ENCODE measurements around the gene ST7. TPM values are rescaled to one million over a fixed set of nuclear protein-coding genes. Genes with fewer than 3 reads are reported as not detected.

Gene ST7
- total RNA-seq, 1 donor = 19.9 TPM

- H3K4me2 ChIP-seq (ENCODE audit: insufficient read depth, low read length) = no peak overlapping the region
- no peaks in the 10 kb centered on the region for H3K36me3 ChIP-seq (ENCODE audit: insufficient read depth, low read length)
- H3K27me3 ChIP-seq (ENCODE audit: insufficient read depth, low read length) = no peaks in the 10 kb centered on the region
- H3K79me2 ChIP-seq (ENCODE audit: insufficient read depth, low read length) = peaks cover 24% of the 10 kb centered on the region
- no peaks in the 10 kb centered on the region for H3K9me3 ChIP-seq (ENCODE audit: low read depth, low read length)
- peaks cover under 1% of the 10 kb centered on the region for H4K20me1 ChIP-seq (ENCODE audit: insufficient read depth, low read length)
- no peak overlapping the region for H3K4me3 ChIP-seq (ENCODE audit: insufficient read depth, low read length)
- no peak overlapping the region for H3K27ac ChIP-seq (ENCODE audit: low read depth, low read length)
- no peak for DNase-seq (ENCODE audit: insufficient read length, low spot score, missing footprints)
- H3K4me1 ChIP-seq (ENCODE audit: insufficient read depth, low read length) = no peaks in the 10 kb centered on the region
- no peak overlapping the region for H2AFZ ChIP-seq (ENCODE audit: low read length)
- TF ChIP-seq, protein P1, sequence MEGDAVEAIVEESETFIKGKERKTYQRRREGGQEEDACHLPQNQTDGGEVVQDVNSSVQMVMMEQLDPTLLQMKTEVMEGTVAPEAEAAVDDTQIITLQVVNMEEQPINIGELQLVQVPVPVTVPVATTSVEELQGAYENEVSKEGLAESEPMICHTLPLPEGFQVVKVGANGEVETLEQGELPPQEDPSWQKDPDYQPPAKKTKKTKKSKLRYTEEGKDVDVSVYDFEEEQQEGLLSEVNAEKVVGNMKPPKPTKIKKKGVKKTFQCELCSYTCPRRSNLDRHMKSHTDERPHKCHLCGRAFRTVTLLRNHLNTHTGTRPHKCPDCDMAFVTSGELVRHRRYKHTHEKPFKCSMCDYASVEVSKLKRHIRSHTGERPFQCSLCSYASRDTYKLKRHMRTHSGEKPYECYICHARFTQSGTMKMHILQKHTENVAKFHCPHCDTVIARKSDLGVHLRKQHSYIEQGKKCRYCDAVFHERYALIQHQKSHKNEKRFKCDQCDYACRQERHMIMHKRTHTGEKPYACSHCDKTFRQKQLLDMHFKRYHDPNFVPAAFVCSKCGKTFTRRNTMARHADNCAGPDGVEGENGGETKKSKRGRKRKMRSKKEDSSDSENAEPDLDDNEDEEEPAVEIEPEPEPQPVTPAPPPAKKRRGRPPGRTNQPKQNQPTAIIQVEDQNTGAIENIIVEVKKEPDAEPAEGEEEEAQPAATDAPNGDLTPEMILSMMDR (IDR thresholded peaks at IDR 0.05; ENCODE audit: extremely low read depth, low read depth, low read length) = no peak
Observed at GRCh38 chr7:117085769-117086463, 132.6 kb downstream of the ST7 start.

DNA sequence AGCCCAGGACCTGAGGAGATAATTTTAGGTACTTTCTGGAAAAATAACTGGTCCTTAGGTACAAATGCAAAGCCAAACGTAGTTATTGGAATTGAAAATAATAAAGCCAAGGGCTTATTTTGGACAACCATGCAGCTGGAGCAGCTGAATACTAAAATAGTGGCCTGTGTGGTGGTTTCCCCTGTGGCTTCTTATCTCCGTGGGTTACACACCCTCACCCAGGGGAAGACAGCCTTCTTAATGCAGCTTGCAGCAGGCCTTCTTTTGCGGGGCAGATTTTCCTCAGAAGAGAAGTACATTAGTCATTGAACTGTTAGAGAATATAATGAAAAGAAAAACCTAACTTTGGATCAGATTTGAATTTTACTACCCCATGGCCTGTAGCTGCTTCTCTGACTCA, 133.5 kb downstream of the ST7 start:
- no peaks in the 10 kb centered on the region for H3K4me1 ChIP-seq (ENCODE audit: insufficient read depth, low read length)
- H3K4me2 ChIP-seq (ENCODE audit: insufficient read depth, low read length) = no peak overlapping the region
- TF ChIP-seq, protein P1 (IDR thresholded peaks at IDR 0.05; ENCODE audit: extremely low read depth, low read depth, low read length) = no peak
- no peaks in the 10 kb centered on the region for H3K9me3 ChIP-seq (ENCODE audit: low read depth, low read length)
- no peak for DNase-seq (ENCODE audit: insufficient read length, low spot score, missing footprints)
- no peaks in the 10 kb centered on the region for H4K20me1 ChIP-seq (ENCODE audit: insufficient read depth, low read length)
- H3K27me3 ChIP-seq (ENCODE audit: insufficient read depth, low read length) = no peaks in the 10 kb centered on the region
- H3K27ac ChIP-seq (ENCODE audit: low read depth, low read length) = no peak overlapping the region
- no peak overlapping the region for H3K4me3 ChIP-seq (ENCODE audit: insufficient read depth, low read length)
- peaks cover 26% of the 10 kb centered on the region for H3K79me2 ChIP-seq (ENCODE audit: insufficient read depth, low read length)
- H2AFZ ChIP-seq (ENCODE audit: low read length) = no peak overlapping the region
- no peaks in the 10 kb centered on the region for H3K36me3 ChIP-seq (ENCODE audit: insufficient read depth, low read length)

DNA sequence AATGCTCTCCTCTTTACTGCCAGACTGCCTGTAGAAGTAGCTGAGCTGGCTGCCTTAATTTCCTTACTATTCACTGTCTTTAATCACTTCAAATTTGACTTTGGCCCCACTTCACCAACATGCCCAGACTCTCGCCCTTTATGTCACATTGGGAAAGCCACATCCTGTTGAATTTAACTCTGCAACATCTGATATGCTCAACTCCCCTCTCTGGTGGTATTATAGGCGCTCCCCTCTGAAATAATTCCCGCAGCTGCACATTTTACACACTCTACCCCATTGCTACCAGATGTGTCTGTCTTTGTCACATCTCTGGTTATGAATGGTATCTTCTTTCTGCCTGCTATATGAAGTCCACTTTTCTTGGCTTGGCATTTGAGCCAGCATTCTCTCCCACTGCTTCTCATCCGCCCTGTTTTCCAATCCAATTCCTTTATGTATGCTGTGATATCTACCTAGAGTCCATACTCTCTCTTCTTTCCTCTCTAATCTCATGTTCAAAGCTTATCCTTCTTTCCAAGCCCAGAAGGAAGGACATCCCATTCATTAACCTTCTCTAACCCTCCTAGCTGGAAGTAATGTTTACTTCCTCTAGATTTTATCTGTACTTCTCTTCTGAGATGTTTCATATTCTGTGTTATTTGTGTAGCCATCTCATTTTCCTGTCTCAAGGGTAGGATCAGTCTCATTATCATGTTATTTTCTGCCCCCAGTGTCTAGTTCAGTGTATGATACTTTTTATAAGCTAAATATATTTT, 134.5 kb downstream of the ST7 start:
- no peak overlapping the region for H3K27ac ChIP-seq (ENCODE audit: low read depth, low read length)
- no peaks in the 10 kb centered on the region for H3K36me3 ChIP-seq (ENCODE audit: insufficient read depth, low read length)
- H3K4me1 ChIP-seq (ENCODE audit: insufficient read depth, low read length) = no peaks in the 10 kb centered on the region
- H3K79me2 ChIP-seq (ENCODE audit: insufficient read depth, low read length) = peaks cover 28% of the 10 kb centered on the region
- no peaks in the 10 kb centered on the region for H3K27me3 ChIP-seq (ENCODE audit: insufficient read depth, low read length)
- TF ChIP-seq, protein P1 (IDR thresholded peaks at IDR 0.05; ENCODE audit: extremely low read depth, low read depth, low read length) = no peak
- no peak overlapping the region for H3K4me3 ChIP-seq (ENCODE audit: insufficient read depth, low read length)
- H3K4me2 ChIP-seq (ENCODE audit: insufficient read depth, low read length) = no peak overlapping the region
- no peaks in the 10 kb centered on the region for H4K20me1 ChIP-seq (ENCODE audit: insufficient read depth, low read length)
- H3K9me3 ChIP-seq (ENCODE audit: low read depth, low read length) = no peaks in the 10 kb centered on the region
- no peak for DNase-seq (ENCODE audit: insufficient read length, low spot score, missing footprints)
- no peak overlapping the region for H2AFZ ChIP-seq (ENCODE audit: low read length)

DNA sequence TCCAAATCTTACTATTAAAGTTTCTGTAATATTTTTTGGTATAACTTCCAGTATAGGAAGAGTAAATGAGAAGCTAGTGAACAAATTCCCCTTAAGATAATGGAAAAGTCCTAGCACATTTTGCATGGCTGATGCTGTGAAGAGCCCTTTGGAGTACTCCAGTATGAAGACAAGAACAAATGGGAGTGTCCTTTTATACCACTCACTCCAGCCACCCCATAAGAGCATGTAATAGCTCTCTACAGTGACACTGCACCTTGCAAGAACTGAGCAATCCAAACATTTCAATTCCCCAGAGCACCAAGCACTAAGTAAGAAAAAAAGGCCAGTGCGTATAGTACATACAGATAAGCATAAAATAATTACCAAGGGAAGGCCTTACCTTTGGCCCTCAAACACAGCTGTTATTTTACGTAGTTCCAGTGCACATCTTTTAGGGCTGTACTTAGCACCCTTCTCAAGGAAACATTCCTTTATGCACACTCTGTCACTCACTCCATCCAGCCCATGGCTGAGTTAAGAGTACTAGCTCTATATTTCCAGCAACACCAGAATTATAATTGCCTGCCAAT, 135.4 kb downstream of the ST7 start:
- H3K9me3 ChIP-seq (ENCODE audit: low read depth, low read length) = no peaks in the 10 kb centered on the region
- H3K79me2 ChIP-seq (ENCODE audit: insufficient read depth, low read length) = peaks cover 32% of the 10 kb centered on the region
- H3K4me3 ChIP-seq (ENCODE audit: insufficient read depth, low read length) = no peak overlapping the region
- no peaks in the 10 kb centered on the region for H4K20me1 ChIP-seq (ENCODE audit: insufficient read depth, low read length)
- TF ChIP-seq, protein P1 (IDR thresholded peaks at IDR 0.05; ENCODE audit: extremely low read depth, low read depth, low read length) = no peak
- DNase-seq (ENCODE audit: insufficient read length, low spot score, missing footprints) = no peak
- no peaks in the 10 kb centered on the region for H3K27me3 ChIP-seq (ENCODE audit: insufficient read depth, low read length)
- H3K4me2 ChIP-seq (ENCODE audit: insufficient read depth, low read length) = no peak overlapping the region
- no peak overlapping the region for H3K27ac ChIP-seq (ENCODE audit: low read depth, low read length)
- no peaks in the 10 kb centered on the region for H3K36me3 ChIP-seq (ENCODE audit: insufficient read depth, low read length)
- H3K4me1 ChIP-seq (ENCODE audit: insufficient read depth, low read length) = no peaks in the 10 kb centered on the region
- H2AFZ ChIP-seq (ENCODE audit: low read length) = no peak overlapping the region

All from osteoblast (primary cell).